Suppressor macrophage treated with lipopolysaccharide for 1 hour (primary cell): ENCODE results near the gene MTA2.
"Not testable (repeated sequence)": the region's sequence is repeated elsewhere in the genome, so short reads cannot be mapped to it uniquely, and the experiment has no call there.

Experiments
- DNase-seq, 3 donors: peaks; one replicate each; pipeline ENCODE4 v3.0.0-alpha.2; 2020 to 2022

Gene MTA2

DNA sequence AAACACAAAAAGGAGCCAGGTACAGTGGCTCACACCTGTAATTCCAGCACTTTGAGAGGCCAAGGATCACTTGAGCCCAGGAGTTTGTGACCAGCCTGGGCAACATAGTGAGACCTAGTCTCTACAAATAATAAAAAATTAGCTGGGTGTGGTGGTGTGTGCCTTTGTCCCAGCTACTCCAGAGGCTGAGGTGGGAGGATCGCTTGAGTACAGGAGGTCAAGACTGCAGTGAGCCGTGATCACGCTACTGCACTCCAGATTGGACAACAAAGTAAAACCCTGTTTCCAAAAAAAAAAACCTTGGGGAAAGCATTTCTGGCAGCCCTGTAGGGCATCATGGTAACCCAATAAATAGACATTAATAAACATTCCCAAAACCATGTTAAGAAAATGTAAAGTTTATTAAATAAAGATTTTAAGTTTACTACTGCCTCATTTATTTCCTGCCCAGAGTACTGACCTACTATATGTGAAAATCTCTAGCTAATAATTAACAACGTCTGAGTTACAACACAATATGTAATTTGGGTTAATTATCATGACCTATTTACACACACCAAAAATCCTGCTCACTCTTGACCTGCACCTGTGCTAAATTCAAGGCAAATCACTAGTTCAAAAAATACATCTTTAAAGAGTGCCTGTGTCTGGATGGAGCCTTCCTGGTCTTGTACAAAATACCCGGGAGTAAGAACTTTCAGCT is 36.4 kb downstream of the MTA2 start:
- no peak for DNase-seq

DNA sequence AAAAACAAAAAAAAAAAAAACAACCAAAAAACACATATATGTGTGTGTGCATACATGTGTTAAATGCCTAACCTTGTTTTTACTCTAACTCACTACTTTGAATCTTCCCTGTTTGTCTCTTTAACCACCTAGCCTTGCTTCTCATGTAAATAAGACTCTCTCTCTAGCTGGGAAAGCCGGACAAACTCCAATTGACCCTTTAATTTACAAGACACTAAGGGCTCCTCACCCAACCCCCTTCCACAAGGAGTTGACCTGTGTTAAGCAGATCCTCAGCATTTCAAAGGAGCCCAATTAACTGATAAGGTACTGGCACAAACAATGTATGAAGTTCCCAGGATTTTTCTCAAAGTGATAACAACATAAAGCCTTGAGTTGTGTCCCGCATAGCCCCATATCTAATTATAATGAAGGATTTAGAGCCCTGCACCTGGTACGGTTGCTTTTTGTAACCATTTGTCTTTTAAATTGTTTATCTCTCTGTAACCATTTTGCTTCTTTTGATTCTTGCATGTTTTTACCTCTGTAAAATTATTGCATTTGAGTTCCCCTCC is 39.9 kb downstream of the MTA2 start:
- DNase-seq, result not testable (repeated sequence)

DNA sequence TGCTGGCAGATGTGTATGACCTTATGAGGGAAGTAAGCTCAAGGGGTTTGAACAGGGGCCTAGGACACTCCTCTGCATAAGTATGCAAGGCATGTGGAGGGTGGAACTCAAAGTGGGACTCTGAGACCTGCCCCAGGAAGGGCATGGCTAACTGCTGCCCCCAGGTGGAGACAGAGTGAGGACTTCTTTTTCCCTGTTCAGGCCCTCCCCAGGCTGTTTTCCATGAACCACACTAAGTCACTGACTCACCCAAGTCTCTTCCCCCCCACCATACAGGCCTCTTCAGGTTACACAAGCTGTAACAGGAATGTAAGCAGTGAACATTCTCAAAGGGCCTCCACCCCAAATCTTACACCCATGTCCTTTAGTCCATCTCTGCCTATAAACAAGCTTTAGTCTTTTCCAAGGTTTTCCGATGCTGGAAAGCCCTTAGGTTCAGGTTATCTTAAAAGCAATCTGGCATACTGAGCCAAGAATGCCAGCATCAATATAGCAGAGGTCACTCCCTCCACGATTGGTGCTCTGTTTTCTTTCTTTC is 41.0 kb downstream of the MTA2 start:
- peak; percentile 92 to 93 (median 93) for DNase-seq

DNA sequence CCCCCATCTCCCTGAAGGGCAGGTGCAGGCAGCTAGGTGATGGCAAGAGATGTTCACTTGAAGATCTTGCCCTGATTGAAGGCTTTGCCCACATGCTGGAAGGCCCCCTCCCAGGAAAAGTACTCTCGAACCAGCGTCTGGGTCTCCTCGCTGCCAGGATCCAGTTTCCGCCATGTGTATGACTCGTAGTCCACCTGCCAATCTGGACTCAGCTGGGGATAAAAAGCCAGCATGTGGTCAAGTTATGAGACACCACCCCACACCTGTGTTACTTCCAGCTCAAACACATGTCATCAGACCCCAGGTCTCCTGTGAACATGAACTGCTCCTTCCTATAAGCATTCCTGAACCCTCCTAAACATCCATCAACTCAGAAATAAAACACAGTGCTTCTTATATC is 42.0 kb downstream of the MTA2 start:
- not testable (repeated sequence) for DNase-seq

DNA sequence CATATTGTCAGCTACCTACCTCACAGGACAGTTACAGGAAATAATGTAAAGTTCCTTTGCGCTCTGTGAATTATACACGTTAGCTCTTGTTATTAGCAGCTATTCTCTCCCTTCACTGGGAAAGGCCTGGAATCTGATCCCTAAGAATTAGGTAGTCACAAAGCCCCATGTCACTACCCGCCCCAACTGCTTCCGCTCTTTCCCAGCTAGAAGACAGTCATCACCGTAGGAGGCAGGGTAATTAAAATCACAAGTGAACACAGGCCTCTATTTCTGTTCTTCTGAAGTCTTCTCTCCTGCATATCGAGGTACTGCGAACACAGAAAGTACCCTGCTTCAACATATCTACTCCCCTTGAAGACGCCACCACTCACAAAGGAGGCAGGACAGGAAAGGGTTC is 42.5 kb downstream of the MTA2 start:
- DNase-seq, result no peak

DNA sequence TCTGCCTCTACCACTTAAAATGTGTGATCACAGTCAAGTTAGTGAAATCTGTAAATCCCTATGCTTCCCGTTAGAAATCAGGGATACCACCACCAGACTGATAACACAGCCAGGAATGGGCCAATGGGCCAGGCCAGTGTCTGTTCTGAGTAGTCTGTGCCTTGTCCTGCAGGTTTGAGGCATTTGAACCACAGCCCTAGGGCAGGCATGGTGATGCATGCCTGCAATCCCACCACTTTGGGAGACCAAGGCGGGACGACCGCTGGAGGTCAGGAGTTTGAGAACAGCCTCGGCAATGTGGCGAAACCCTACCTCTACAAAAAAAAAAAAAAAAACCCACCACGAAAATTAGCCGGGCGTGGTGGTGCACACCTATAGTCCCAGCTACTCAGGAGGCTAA is 43.0 kb downstream of the MTA2 start:
- DNase-seq, result no peak

DNA sequence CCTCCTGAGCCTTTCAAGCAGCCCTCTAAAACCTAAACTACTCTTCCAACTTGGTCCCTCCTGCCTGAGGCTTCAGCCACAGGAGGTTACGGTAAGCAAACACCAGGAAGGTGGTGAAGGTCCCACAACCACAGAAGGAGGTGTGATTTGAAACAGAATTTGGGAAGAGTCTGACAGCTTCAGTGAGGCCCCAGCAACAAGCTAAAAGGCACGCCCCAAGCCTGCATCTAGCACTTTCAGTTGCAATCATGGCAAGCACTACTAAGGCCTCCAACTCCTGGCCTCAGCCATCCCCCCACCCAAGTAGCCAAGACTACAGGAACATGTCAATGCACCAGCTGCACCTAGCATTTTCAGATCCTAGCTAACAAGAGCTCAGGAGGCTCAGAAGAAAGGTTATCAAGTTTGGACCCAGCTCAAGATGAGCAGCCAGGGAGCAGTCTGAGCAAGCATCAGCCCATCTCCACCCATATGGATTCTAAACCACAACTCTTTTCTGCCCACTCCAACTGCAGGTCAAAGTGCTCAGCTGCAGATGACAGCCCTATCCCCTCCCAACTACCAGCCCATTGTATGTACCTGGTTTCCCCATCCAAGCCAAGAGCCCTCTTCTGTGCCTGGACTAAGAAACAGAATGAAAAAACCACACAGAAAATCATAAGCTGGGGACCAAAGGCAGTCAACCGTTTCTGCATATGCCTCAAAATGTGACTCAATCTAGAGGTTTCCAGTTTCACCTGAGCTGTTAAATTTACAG is 44.6 kb downstream of the MTA2 start:
- DNase-seq, result no peak

DNA sequence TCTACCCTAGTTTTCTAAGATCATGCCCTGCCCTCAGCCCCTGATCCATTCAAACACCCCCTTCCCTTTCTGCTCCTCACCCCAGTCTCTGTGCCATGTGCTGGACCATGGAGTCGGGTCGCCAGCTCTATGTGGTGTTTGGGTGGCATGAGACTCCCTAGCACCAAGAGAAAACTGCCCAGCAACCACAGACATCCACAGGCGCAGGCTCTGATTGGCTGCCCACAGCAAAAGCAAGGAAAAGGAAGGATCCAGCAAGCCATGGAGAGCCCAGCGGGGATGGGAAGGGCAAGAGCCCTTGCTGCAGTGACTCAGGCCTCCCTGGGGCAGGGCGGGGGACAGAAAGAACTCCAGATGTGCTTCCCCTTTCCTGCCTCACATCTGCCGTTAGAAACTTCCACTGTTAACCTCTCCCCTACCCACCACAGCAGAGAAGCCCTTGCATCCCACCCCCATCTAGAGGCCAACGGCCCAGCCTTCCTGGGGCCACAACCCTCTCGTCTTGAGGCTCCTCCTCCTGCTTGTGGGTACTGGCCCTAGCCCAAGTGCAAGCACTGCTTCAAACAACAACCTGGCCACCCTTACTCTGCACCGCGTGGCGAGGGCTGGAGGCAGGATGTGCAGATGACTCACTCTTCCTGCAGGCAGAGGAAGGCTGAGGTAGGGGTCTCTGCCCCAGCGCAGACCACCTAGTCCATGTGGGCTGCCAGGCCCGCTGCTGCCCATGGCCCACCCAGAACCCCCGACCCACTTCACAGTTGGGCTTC is 45.4 kb downstream of the MTA2 start:
- peak; percentile 94 to 96 (median 95) for DNase-seq

DNA sequence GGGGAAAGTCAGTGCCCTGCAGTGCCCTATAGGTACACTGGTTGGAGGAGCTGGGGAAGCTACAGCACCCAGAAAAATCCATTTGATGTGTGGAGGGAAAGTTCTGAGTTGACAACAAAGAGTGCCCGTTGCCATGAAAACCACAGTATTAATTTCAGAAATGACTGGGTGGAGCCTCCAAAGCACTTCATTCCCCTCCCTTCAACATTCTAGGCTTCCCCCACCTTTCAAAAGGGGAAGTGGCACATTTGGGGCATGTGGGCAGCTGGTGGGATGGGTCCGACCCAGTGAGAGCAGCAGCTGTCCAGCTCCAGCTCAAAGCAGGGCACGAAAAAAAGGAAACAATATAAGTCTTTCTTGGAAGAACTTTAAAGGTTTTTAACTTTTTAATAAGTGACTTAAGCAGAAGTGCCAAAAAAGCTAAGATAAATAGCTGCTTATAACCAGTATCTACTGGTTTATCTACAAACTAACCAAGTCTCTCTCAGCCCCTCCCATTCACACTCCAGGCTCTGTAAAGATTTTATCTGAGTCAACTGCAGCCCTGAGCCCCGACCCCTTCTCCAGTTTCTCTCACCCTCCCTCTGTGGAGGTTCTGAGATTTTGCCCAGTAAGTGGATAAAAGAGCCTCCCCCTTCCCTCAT is 46.1 kb downstream of the MTA2 start:
- peak; percentile 87 to 93 (median 89) for DNase-seq

DNA sequence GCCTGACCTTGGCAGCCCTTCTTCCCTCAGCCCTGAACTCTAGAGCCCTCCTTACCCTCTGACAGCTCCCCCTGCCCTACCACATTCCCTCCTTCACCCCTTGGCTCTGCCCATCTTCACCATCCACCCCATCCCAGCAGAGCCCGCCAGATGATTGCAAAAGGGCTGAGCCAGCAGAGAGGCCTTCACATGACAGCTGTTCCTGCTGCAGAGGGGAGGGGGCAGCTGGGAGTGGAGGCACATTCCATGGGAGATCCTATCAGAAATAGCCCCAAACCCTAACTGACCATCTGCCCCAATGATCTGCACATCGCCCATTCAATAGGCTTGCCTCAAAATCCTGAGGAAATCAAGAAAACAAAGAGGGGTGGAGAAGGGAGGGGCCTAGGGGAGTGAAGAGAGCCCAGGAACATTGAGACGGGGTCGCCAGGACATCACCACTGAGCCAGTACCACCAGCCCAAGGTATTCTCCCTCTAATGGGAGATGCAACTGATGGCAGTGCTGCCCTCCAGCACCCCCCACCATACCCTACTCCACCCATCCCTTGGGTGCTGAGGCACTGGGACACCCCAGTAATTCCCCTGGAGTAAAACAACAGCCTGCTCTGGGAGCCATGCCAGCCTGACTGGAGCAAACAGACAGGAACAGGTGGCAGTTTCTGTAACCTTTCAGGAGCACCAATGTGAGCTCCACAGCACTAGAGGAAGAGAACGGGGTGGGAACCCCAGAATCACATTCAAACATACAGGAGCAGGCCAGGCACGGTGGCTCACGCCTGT is 47.1 kb downstream of the MTA2 start:
- peak in 1 of 3 donors; percentile 20 for DNase-seq

DNA sequence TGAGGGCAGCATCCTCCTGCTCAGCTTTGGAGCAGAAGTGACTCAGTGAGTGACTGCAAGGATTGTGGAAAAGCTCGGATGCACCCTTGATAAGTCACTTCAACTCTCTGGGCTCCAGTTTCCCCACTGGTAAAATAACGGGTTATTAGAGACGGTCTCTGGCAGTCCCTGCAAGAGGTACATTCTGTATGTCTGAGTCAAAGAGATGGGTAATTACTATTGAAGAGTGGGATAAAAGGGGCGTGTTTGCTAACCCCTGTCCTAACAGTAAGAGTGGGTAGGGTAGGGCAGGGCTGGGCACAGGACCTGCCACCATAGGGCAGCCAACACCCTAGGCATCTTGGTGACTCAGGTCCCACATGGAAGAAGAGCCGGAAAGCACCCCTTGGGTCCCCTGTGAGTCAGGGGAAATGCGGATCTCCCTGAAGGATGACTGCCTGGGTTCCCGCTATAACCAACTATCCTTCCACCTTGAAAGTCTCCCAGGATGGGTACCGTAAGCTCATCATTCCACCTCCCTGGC is 47.8 kb downstream of the MTA2 start:
- peak; percentile 94 to 98 (median 94) for DNase-seq

DNA sequence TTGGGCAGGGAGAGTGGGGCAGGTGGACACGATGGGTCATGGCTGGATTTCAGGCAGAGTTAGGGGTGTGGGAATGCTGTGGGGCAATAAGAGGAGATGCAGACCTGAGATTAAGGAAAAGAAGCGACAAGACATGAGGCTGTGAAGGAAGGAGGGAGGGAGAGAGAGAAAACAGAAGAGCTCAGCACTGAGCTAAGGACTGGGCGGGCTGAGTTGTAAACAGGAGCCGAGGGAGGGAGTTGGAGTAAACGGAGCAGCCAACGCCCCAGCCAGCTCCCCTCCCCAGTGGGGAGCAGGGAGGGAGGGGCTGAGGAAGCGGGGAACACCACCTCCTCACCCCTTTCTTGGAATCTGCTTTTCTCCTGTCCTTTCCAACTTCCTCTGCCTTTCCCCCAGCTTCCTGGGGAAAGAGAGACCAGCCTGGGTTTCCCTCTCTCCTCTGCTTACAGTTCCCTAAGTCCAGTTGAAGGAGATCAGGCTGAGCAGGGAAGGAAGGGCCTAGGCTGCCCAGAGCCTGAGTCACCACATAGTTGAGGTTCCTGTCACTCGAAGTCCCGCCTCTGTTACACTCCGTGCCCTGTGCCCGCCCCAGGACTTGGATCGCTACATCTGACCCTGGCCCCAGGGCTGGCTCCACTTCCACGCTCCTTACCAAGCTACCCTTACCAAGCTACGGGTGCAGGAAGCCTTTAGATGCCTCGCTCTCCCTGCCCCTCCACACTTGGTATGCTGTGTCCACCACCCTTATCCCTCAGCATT is 48.4 kb downstream of the MTA2 start:
- peak; percentile 92 to 96 (median 92) for DNase-seq

DNA sequence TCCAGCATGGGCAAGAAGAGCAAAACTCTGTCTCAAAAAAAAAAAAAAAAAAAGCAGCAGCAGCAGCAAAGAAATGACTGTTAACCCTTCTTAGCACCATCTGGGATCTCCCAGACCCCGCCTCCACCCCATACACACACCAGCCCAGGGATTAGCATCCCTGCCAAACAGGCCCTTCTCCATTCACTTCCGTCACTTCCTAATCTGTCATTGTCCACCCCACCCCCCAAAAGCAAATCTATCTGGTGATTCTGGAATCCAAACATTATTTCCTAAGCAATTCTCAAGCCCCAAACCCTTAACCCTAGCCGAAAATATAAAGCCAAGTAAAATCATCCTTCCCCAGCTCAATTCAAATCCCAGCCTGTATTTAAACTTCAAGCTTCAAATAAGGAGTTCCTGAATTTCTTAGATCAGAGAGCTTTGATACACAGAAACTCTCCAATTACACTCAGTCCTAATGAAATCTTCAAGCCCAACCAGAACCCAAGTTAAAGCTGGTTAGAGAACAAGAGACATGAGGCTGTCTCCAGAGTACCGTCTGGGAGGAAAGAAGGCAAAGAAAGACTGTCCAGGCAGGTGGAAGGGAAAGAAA is 49.1 kb downstream of the MTA2 start:
- peak in 2 of 3 donors; percentile 48 to 57 for DNase-seq

DNA sequence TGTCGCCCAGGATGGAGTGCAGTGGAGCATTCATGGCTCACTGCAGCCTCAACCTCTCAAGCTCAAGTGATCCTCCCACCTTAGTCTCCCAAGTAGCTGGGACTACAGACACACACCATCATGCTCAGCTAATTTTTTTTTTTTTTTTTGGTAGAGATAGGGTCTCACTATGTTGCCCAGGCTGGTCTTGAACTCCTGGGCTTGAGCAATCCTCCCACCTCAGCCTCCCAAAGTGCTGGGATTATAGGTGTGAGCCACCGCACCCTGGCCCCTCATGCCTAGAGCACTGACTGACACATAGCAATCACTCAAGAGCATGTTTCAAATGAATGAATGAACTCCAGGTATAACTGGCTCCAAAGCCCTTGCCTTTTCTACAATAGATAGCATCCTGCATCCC is 51.2 kb downstream of the MTA2 start:
- not testable (repeated sequence) for DNase-seq

DNA sequence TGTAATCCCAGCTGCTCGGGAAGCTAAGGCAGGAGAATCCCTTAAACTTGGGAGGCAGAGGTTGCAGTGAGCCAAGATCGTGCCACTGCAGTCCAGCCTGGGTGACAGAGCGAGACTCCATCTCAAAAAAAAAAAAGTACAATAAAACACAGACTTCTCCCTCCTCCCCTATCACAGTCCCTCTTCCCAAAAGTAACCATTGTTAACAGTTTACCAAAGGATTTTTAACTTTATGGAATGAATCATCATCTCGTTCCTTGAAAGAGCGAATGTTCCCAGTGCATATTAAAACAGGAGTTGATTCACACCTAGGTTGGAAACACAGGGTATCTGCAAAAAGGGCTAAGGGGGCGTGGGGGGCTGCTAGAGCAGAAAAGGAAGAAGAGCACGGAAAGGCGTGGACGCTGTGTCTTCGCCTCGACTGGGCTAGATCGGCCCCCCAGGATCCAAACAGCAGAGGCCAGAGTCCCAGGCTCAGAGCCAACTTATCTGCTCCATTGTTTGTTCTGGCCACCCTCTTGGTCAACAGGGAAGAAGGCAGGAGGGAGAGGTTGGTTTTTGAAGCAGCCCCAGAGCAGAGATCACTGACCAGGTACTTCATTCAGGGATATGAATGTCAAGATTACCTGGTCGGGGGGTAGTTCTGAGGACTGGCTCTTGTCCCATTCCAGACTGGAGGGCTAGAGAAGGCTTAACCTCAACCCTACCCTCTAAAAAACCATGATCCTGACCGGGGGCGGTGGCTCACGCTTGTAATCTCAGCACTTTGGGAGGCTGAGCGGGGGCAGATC is 52.9 kb downstream of the MTA2 start:
- DNase-seq, result no peak

DNA sequence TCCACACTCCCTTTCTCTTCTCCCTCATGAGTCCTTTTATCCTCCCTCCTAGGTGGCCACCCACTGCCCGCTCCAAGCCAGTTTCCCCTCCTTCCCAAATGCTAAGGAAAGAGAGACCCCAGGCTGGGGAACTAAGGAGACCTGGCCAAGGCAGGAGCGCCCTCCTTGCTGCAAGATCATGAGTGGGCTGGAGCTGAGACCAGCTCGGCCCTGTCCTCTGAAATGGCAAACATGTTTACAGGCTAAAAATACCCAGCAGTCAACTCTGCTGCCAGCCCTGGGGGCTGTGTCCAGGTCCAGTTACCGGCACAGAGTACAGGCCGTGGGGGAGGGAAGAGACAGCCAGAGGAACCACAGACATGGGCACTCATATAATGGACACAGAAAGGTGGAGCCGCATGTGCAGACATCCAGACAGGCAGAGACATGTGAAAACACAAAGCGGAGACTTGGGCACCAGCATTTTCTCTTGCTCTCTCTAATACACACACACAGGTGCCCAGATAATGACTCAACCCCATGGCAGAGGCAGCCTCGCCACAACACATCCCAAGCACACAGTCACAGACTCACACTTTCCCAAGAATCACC is 53.9 kb downstream of the MTA2 start:
- no peak for DNase-seq

DNA sequence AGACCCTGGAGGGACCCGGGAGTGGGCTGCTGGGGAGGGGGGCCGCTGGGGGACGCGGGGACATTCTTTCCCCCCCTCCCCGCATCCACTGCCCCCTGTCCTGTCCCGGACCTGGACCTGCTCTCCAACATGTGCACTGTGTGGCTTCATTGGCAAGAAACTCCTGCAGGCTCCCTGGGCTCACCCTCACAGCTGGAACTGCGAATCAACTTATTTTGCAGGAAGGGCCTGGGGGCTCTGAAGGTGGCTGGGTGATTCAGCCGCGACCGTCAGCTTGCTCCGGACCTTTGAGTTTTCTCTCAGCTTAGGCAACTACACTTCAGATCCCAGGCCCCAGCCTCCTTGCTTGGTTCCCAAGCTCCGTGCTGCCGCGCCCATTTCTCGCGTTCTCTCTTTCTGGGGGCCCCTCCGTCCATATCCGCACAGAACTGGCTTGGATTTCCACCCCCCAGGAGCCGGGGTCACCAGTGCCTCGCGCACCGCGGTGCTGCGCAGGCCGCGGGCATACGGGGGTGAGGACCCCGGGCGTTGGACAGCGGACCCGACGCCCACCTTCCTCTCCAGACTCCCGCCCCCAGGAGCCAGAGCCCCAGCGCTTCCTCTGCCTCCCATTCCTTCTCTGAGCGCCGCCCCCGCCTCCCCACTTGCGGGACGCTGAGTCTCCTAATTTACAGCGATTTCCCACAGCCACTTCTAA is 54.6 kb downstream of the MTA2 start:
- DNase-seq, result peak; percentile 30 to 43 (median 40)

DNA sequence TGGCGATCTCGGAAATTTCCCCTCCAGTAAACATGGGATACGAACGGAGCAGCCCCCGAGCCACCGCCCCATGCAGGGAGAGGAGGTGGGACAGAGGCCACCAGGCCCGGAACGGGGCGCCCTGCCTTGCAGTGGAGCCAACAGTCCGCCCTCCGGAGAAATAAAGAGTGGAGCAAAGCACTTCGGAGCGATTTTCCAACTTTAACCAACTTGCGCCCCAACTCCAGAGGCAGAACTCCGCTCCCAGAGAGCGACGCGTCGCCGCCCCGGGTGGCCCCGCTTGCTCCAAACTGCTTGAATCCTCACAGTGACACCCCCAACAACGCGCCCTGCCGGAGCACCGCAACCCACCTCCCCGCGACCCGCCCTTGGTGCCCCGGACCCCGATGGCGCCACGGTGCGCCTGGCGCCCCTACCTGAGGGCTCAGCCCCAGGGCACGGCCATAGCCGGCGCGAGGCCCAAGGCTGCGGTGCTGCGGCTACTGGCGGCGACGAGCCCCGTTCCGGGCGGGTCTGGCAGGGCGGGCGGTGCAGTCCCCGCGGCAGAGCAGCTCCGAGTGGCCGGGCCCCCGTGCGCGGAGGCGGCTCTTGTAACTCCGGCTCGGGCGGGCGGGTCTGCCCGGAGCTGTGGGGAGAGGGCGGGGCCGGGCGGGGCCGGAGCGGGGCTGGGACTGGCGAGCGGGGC is 55.3 kb downstream of the MTA2 start, which contains the start of gene AHNAK:
Gene AHNAK (minus strand): TSS at position 563 of the 685 bp plus-strand sequence. CDS start 10,708 bp downstream, outside the sequence.
- peak; percentile 84 to 95 (median 91) for DNase-seq
